ENCODE measurements around the gene NPTX1.

The NPTX1 gene

GRCh38 chr17:80503031-80503430 is 26.6 kb upstream of the NPTX1 start:
- no peak for DNase-seq

GRCh38 chr17:80502578-80502877 is 26.1 kb upstream of the NPTX1 start:
- no peak for DNase-seq

GRCh38 chr17:80501741-80502577 is 25.6 kb upstream of the NPTX1 start:
- no peak for DNase-seq

GRCh38 chr17:80499961-80500665 is 23.7 kb upstream of the NPTX1 start:
- no peak for DNase-seq

GRCh38 chr17:80499560-80499959 is 23.2 kb upstream of the NPTX1 start:
- no peak for DNase-seq

- DNase-seq = no peak
Observed at GRCh38 chr17:80498920-80499410, 22.6 kb upstream of the NPTX1 start.

GRCh38 chr17:80498242-80498919 is 22.0 kb upstream of the NPTX1 start:
- peak; percentile 12 for DNase-seq

GRCh38 chr17:80497726-80498241 is 21.4 kb upstream of the NPTX1 start:
- DNase-seq = no peak

- DNase-seq = no peak
Observed at GRCh38 chr17:80494547-80494946, 18.1 kb upstream of the NPTX1 start.

GRCh38 chr17:80492343-80493136 is 16.1 kb upstream of the NPTX1 start:
- DNase-seq = no peak

GRCh38 chr17:80491478-80492342 is 15.3 kb upstream of the NPTX1 start:
- no peak for DNase-seq

- DNase-seq = no peak
Observed at GRCh38 chr17:80487511-80487910, 11.1 kb upstream of the NPTX1 start.

GRCh38 chr17:80486692-80487091 is 10.3 kb upstream of the NPTX1 start:
- no peak for DNase-seq

- no peak for DNase-seq
Observed at GRCh38 chr17:80485846-80486245, 9.4 kb upstream of the NPTX1 start.

GRCh38 chr17:80482555-80483308 is 6.3 kb upstream of the NPTX1 start:
- DNase-seq = no peak

GRCh38 chr17:80482058-80482318 is 5.6 kb upstream of the NPTX1 start:
- DNase-seq = no peak

- DNase-seq = no peak
Observed at GRCh38 chr17:80481284-80482057, 5.1 kb upstream of the NPTX1 start.

- no peak for DNase-seq
Observed at GRCh38 chr17:80480248-80480647, 3.8 kb upstream of the NPTX1 start.

- no peak for DNase-seq
Observed at GRCh38 chr17:80479246-80479566, 2.8 kb upstream of the NPTX1 start.

- no peak for DNase-seq
Observed at GRCh38 chr17:80478487-80479245, 2.3 kb upstream of the NPTX1 start.

Measured in NCI-H146 (cell line).